Raji (cell line): ENCODE measurements around the gene NFIC.
A peak's percentile ranks its signal among the peaks of the same experiment; 100 is the strongest.

Experiments
- POLR2A ChIP-seq: IDR thresholded peaks from 2 replicates; pipeline ENCODE4 v1.6.1; 2011; ENCODE audit warnings: low read depth, low read length, control low read depth; ENCODE audit not compliant: insufficient read depth

The NFIC gene

DNA sequence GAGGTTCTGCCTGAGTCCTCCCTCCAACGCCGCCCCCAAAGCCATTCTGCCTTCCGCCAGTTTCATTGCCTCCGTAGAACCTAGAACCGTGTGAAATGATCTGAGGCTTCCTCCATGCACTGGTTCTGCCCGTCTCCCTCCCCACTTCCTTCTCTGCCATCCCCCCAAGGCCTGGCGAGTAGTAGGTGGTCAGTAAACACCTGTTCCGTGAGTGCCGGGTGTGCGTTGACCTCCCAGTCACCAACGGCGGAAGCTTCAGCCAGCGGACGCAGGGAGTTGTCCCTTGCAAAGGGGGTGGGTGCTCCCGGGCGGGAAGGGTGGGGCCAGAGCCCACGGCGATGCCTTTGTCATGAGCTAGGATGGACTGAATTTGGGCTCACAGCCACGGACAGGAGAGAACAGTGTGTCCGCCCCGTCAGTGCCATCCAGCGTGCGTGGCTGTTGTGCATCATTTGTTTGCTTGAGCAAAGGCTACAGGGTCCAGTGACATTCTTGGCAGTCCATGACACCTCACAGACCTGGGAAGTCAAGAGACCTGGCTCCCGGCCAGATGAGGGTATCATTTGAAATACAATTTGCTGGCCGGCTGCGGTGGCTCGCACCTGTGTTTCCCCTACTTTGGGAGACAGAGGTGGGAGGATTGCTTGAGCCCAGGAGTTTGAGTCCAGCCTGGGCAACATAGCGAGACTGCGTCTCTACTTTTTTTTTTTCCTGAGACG, 43.1 kb downstream of the NFIC start:
- TF ChIP-seq POLR2A: no peak

DNA sequence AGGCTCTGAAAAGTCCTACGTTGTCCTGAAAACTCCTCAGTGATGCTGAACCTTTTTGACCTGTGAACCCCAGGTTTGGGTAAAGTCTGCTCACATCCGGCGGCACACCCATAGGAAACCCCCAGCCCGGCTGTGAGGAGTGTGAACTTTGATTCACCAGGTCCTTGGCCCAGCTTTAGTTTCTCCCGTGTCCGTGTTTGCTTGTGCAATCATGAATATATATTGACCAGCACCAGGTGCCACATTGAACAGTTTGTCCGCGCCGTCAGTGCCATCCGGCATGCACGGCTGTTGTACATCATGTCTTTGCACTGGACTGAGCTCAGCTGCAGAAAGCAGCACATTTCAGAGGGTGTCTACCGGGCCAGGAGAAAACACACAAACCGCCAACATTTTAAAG, 45.3 kb downstream of the NFIC start:
- TF ChIP-seq POLR2A: no peak

DNA sequence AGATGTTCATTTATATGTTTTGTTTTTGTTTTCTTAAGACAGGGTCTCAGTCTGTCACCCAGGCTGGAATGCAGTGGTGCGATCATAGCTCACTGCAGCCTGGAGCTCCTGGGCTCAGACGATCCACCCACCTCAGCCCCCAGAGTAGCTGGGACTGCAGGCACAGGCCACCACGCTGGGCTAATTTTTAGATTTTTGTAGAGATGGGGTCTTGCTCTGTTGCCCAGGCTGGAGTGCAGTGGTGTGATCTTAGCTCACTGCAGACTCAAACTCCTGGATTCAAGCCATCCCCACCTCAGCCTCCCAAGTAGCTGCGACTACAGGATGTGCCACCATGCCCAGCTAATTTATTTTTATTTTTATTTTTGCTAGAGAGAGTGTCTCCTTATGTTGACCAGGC, 45.7 kb downstream of the NFIC start:
- no peak for TF ChIP-seq POLR2A

DNA sequence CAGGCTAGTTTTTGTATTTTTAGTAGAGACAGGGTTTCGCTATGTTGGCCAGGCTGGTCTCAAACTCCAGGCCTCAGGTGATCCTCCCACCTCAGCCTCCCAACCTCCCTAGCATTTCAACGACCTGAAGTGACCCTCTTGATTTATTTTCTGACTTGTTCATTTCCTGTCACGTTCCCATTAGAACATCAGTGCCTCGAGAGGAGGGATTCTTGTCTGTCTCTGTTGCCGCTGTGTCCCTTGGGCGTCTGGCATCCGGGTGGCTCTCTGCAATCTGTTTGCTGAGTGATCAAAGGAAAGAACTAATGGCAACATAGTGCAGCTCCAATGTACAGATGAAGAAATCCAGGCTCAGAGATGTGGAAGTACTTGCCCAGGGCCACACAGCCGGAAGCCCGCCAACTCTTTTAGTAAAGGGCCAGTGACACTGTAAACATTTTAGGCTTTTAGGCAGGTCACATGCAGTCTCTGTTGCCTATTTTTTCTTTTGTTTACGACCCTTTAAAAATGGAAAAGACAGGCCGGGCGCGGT, 47.5 kb downstream of the NFIC start:
- no peak for TF ChIP-seq POLR2A

DNA sequence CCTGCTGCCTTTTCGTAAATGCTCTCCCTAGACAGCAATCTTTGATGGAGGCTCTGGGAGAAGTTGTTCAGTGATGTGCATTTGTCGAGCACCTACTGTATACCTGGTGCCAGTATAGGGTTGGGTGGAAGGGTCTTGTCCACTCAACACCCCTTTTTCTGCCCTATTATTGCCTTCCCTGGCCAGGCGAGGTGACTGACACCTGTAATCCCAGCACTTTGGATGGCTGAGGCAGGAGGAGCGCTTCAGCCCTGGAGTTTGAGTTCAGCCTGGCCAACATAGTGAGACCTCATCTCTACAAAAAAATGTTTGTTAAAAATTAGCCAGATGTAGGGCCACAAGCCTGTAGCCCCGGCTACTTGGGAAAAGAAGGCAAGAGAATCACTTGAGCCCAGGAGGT, 49.3 kb downstream of the NFIC start:
- no peak for TF ChIP-seq POLR2A

DNA sequence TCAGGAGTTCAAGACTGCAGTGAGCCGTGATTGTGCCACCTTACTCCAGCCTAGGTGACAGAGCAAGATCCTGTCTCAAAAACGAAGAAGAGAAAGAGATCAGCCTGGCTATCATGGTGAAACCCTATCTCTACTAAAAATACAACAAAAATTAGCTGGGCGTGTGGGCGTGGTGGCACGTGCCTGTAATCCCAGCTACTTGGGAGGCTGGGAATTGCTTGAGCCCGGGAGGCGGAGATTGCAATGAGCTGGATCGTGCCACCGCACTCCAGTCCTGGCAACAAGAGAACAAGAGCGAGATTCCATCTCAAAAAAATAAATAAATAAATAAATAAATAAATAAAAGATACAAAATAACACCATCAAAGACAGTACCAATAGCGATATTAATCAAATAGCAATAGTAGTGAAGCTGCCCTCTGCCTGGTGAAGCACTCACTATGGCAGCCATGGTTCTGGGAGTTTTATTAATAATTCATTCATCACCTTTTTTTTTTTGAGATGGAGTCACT, 53.9 kb downstream of the NFIC start:
- TF ChIP-seq POLR2A: no peak

DNA sequence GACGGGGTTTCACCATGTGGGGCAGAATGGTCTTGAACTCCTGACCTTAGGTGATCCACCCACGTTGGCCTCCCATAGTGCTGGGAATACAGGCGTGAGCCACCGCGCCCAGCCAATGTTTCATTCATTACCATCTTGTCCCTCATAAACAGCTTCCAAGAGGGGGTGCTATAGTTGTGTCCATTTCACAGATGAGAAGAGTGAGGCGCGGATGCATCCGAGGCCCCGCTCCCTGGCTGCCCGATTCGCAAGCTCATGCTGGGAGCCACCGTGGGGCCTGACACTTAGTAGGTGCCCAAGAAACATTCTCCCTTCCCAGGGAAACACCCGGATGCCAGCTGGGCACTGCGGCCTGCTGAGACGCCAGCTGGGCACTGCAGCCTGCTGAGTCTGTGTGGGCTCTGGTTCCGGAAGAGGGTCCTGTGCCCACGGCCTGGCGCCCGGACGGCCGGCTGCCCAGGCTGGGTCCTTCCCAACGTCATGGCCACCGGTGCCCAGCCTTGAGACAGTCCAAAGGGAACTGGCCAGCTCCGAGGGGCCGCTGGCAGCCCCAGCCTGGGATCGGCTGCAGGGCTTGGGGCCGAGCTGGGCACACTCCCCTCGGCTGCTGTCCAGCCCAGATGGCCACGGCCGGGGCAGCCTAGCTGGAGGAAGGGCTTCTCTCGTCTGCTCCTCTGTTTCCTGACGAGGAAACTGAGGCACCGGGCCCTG, 54.7 kb downstream of the NFIC start:
- TF ChIP-seq POLR2A: no peak

DNA sequence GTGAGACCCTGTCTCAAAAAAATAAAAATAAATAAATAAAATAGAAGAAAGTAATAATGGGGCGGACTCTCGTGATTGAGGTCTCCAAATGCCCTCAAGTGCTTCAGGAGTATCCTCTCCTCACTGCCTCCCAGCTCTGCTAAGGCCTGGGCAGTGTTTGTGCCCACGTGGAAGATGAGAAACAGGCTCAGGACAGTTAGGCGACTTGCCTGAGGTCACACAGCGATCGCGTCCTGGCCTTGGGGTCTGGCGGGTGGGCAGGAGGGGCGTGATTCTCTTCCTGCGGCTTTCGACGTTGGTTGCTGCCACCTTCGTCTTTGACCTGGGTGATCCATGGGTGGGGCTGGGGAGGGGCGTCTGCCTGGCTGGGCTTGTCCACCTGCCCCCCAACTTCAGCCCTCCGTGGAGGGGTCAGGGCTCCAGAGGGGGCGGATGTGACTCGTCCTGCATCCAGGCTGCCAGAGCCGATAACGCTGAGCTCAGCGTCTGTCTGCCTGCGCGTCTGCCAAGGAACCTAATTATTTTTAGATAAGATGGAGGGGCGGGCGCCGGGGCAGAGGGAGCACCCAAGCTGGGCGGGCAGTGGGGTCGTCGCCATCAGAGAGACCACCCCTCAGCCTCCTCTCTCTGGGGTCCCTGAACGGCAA, 56.9 kb downstream of the NFIC start:
- TF ChIP-seq POLR2A: no peak

DNA sequence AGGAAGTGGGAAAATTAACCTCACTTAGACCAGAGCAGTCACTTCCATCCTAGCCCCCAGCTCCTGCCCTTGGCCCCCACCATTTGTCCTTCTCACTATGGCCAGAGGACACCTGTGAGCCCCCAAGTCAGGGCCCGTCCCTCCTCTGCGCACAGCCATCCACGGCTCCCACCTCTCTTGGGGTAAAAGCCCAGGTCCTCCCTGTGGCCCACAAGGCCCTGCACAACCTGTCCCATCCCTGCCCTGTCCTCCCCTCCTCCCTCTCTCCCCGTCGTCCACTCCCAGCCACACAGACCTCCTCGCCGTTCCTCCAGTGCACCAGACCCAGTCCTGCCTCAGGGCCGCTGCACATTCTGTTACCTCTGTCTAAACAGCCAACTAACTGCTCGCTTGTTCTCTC, 60.0 kb downstream of the NFIC start:
- TF ChIP-seq POLR2A: no peak

DNA sequence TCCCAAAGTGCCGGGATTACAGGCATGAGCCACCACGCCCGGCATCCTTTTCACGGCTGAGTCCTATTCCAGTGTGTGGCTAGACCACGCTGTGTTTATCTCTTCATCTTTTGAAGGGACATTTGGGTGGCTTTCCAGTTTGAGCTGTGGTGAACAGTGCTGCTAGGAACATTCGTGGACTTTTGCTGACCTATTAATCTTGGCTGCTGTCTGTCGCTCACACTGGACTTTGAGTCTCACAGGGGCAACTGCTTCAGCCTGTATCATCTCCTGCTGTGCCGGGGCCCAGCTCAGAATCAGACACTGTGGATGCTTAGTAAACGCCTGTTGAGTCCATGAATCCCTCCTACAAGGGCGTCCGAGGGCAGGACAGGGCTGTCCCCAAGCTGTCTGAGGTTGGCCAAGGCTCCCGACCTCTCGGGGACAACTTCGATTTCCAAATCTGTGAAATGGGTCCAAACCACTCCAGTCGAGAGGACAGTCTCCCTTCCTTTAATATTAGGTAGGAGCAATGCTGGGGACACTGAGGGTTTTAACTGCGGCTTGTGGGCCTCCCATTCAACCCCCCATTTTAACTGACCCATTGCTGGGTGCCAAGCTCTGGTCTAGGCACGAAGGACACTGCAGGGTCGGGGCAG, 65.5 kb downstream of the NFIC start:
- no peak for TF ChIP-seq POLR2A

DNA sequence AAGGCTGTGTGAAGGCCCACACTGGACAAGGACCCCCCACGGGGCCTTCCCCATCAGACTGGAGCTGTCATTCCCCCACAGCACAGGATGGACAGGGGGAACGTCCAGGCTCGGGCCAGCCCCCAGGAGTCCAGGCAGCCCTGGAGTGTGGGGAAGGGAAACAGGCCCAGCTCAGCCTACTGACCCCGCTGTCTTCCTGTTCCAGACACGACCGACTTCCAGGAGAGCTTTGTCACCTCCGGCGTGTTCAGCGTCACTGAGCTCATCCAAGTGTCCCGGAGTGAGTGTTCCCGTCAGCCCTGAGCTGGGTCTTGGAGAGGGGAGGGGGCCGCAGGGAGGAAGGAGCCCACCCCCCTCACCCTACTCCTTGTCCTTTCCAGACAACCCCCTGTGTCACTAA, 66.9 kb downstream of the NFIC start:
- TF ChIP-seq POLR2A: no peak

DNA sequence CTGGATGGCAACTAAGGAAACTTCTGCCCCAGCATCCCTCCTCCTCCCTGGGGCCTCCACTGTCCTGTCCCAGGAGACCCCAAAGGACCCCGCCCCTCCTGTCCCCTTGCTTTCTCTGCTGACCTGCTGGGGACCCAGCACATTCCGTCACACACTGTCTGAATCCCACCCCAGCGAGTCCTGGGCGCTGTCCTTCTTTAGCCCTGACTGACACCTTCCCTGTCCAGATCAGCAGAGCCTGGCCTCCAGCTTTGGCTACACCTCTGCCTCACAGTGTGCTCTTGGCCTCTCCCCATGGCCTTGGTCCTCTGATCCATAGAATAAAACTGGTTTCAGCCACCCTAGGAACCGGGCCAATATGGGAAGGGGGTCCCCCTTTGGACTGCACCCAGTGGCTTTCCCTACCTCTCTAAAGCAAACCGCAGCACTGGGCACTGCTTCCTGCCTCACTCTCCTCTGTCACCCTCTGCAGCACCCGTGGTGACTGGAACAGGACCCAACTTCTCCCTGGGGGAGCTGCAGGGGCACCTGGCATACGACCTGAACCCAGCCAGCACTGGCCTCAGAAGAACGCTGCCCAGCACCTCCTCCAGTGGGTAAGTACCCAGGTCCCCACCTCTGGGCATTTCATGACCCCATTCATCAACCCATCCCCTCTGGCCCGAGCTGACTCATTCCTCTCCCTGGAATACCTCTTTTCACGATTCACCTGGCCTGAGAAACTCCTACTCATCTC, 67.6 kb downstream of the NFIC start:
- TF ChIP-seq POLR2A: no peak

DNA sequence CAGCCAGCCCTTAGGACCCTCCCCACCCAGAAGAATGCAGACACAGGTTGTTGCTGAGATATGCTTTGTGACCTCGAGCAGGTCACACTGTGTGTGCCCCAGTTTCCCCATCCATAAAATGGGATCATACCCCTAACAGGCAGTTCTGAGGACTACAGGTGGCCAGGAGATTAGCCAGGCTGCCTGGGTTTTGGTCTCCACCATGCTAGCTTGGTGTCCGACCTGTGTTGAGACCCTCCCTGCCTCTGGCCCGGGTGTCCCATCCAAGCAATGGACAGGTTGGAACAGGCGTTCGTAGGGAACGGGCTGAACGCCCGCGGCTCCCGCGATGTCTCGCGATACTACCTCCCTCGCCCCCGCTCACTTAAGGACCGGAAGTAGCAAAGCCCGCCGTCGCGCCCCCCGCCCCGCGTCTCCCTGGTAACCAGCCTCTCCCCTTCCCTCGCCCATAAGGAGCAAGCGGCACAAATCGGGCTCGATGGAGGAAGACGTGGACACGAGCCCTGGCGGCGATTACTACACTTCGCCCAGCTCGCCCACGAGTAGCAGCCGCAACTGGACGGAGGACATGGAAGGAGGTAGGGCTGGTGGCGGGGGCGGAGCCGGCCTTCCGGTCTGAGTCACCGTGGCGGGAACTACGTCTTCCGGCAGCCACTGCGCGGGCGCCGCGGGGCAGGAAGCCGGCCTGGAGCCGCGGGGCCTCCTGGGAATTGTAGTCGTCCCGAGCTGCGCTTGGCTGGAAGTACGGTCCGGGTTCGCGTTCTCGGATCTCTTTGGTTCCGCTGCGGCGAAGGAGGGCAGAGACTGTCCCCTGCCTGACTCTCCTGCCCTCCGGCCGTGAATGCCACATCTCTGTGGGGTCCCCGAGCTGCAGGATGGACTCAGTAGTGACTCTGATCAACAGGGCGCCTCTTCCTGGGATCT, 68.5 kb downstream of the NFIC start:
- peak; percentile 86 for TF ChIP-seq POLR2A

DNA sequence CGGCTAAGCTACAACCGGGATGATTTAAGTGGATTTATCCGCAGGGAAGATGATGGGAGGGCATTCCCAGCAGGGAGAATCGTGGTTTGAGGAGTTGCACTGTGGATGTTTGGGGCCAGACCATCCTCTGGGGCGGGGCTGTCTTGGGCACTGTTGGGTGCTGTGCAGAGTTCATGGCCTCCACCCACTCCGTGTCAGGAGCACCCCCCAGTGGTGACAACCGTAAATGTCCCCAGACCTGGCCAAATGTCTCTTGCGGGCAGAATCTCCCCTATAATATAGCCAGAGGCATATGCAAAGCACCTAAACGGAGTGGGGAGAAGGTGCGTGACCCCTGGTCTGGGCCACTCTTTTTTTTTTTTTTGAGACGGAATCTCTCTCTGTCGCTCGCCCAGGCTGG, 73.7 kb downstream of the NFIC start:
- no peak for TF ChIP-seq POLR2A
